Osteocyte (in vitro differentiated cells): ENCODE data around the gene FBXL4. TPM values are rescaled to one million over a fixed set of nuclear protein-coding genes. Genes with fewer than 3 reads are reported as not detected.

Experiments used
- DNase-seq: peaks from one replicate; pipeline ENCODE4 v3.0.0; 2021; ENCODE audit warnings: mixed read lengths; ENCODE audit not compliant: unreplicated experiment; ENCODE audit errors: extremely low spot score
- H3K27ac Mint-ChIP-seq: one replicate; pipeline ENCODE4 v1.8.0; 2021; ENCODE audit warnings: mild to moderate bottlenecking, mixed read lengths; ENCODE audit not compliant: unreplicated experiment
- H3K27me3 Mint-ChIP-seq: one replicate; pipeline ENCODE4 v1.8.0; 2021; ENCODE audit warnings: mixed read lengths; ENCODE audit not compliant: unreplicated experiment
- H3K36me3 Mint-ChIP-seq: one replicate; pipeline ENCODE4 v1.8.0; 2021; ENCODE audit warnings: mixed read lengths; ENCODE audit not compliant: unreplicated experiment
- H3K4me1 Mint-ChIP-seq: one replicate; pipeline ENCODE4 v1.8.0; 2021; ENCODE audit warnings: mixed read lengths; ENCODE audit not compliant: unreplicated experiment
- H3K4me3 Mint-ChIP-seq: one replicate; pipeline ENCODE4 v1.8.0; 2021; ENCODE audit warnings: mild to moderate bottlenecking, moderate library complexity, mixed read lengths; ENCODE audit not compliant: unreplicated experiment
- H3K9me3 Mint-ChIP-seq: one replicate; pipeline ENCODE4 v1.8.0; 2021; ENCODE audit warnings: mixed read lengths; ENCODE audit not compliant: unreplicated experiment
- total RNA-seq: library from RNA; stranded (reverse); gene quantifications from 2 replicates; pipeline ENCODE4 v1.2.1, GENCODE V29; 2021
- TF ChIP-seq, protein P1 (sequence below): fragments of 200-600 bp; sonication (generic); IDR thresholded peaks from 2 replicates; pipeline ENCODE4 v1.5.0; 2021; ENCODE audit warnings: antibody characterized with exemption, mild to moderate bottlenecking, moderate library complexity

FBXL4 gene
- total RNA-seq, 1 donor from 2014 or later: 16.6 TPM

DNA sequence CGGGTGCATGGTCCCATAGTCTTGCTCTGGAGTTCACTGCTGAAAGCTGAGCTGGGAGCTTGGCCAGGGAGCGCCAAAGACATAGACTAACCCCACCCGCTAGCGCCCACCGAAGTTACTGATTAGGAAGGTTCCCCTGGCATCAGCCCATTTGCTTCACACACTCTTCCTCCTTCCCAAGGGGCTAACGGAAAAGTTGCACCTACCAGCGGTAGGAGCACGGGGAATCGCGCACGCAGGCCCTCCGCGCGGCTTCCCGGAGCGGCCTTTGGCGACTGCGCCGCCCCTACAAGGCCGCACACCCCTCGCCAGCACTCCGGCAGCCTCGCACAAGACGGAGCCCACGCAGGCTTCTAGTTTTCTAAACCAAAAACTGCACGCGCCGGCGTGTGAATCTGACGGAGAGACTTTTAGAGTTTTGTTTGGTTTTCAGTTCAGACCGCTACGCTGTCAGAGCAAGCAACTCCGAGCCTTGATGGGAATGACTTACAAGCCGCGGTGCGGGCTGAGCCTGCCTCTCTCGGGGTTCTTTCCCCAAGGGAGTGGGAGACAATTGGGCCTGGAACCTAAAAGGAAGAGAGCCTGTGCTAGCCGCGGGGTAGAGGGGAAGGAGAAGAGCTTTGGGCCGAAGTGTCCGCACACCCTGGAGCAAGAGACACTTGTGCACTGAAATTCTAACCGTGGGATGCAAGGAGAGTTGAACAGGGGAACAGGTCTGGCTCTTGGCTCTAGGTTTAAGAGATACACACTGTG is 114.3 kb downstream of the FBXL4 start:
- Mint-ChIP-seq H3K4me3 (peak overlapping the region; percentile 84), H3K9me3 (no peaks in the 10 kb centered on the region), H3K27ac (peak overlapping the region; percentile 51), H3K27me3 (peaks cover 82% of the 10 kb centered on the region), H3K36me3 (no peaks in the 10 kb centered on the region), H3K4me1 (peaks cover 37% of the 10 kb centered on the region)
- no peak for DNase-seq
- TF ChIP-seq, protein P1, sequence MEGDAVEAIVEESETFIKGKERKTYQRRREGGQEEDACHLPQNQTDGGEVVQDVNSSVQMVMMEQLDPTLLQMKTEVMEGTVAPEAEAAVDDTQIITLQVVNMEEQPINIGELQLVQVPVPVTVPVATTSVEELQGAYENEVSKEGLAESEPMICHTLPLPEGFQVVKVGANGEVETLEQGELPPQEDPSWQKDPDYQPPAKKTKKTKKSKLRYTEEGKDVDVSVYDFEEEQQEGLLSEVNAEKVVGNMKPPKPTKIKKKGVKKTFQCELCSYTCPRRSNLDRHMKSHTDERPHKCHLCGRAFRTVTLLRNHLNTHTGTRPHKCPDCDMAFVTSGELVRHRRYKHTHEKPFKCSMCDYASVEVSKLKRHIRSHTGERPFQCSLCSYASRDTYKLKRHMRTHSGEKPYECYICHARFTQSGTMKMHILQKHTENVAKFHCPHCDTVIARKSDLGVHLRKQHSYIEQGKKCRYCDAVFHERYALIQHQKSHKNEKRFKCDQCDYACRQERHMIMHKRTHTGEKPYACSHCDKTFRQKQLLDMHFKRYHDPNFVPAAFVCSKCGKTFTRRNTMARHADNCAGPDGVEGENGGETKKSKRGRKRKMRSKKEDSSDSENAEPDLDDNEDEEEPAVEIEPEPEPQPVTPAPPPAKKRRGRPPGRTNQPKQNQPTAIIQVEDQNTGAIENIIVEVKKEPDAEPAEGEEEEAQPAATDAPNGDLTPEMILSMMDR: no peak

DNA sequence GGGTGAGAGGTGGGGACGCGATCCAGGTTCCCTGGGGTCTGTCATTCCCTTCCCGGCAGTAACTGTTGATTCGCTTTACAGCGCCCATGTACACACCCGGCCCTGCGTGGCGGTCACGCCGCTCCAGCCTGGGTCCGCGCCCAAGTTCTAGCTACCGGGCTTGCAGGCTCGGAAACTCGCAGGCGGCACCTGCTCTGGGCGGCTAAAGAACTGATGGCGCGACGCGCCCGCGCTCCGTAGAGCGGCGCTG is 114.8 kb downstream of the FBXL4 start:
- peaks cover 41% of the 10 kb centered on the region for H3K4me1 Mint-ChIP-seq
- DNase-seq: no peak

DNA sequence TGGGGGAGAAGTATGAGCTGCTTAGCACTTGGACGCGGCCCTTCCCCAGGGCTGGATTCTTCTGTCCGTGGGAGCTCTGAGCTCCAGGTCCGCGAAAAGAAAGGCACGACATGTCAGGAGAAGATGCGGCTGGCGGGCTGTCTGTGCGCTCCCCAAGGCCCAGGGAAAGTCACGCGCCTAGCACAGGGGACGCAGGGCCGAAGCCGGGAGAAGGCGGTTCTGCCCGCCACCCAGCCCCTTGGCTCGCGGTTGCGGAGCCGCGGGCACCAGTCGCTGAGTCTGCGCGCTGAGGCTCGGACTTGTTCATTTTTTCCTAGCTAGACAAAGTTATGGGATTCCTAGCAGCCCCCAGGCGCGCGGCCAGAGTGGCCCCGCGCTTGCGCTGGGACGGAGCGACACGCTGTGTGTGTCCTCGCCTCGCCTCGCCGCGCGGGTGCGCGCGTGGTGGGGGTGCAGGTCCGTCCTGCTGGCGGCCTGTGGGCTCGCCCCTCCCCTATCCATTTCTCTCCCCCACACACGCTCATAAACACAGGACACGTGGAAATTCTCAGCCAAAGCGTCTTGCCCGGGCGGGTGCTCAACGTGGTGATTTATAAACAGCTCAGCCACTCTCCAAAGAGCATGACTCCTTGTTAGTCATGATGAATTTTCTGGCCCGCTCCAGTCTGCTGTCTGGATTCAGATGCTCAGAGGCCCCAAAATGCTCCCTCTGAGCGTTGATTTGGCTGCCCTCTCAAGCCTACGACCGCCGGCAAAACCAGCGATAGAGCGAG is 115.3 kb downstream of the FBXL4 start:
- H3K36me3 Mint-ChIP-seq: no peaks in the 10 kb centered on the region
- H3K9me3 Mint-ChIP-seq: no peaks in the 10 kb centered on the region
- peaks cover 41% of the 10 kb centered on the region for H3K4me1 Mint-ChIP-seq
- DNase-seq: no peak
- H3K27ac Mint-ChIP-seq: no peak overlapping the region
- H3K27me3 Mint-ChIP-seq: peaks cover 82% of the 10 kb centered on the region
- TF ChIP-seq, protein P1: no peak
- peak overlapping the region; percentile 84 for H3K4me3 Mint-ChIP-seq

More for the DNA sequence above, 114.8 kb downstream of the FBXL4 start:
- Mint-ChIP-seq H3K9me3 (no peaks in the 10 kb centered on the region), H3K27me3 (peaks cover 83% of the 10 kb centered on the region), H3K36me3 (no peaks in the 10 kb centered on the region), H3K27ac (no peak overlapping the region), H3K4me3 (peak overlapping the region; percentile 84)
- TF ChIP-seq, protein P1: peak; percentile 14

DNA sequence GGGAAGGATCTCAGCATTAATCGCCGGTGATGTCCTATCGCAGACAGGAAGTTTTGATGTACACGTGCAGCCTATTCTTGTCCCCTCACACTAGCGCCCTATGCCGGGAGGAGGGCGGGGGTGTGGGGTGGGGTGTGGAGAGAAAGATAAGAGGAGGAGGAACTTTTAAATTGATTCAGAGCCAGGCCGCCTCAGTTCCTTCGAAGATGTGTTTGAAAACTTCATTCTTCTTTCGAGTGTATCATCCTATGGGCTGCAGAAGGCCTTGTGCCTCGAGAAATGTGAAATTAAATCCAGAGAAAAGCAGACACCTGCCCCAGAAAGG is 115.8 kb downstream of the FBXL4 start:
- Mint-ChIP-seq H3K27ac (no peak overlapping the region), H3K9me3 (no peaks in the 10 kb centered on the region), H3K36me3 (no peaks in the 10 kb centered on the region), H3K4me3 (peak overlapping the region; percentile 84), H3K27me3 (peaks cover 83% of the 10 kb centered on the region), H3K4me1 (peaks cover 44% of the 10 kb centered on the region)
- TF ChIP-seq, protein P1: no peak
- no peak for DNase-seq
